HG02885 (cell line): ENCODE data around the gene MT1E.
"Not testable (repeated sequence)": the region's sequence is repeated elsewhere in the genome, so short reads cannot be mapped to it uniquely, and the experiment has no call there.

ENCODE experiments used
- ATAC-seq: cut with Tn5 transposase; IDR thresholded peaks from one replicate; pipeline ENCODE4 v1.9.1; 2021; ENCODE audit warnings: mild to moderate bottlenecking; ENCODE audit not compliant: unreplicated experiment, poor library complexity

Gene MT1E

GRCh38 chr16:56669005-56669839, 43.6 kb downstream of the MT1E start, which contains the start of gene MT1H:
Gene MT1H, plus strand, starts transcription at chr16:56669814. Its CDS starts 71 bp downstream, at chr16:56669885.
- no peak for ATAC-seq

- ATAC-seq = no peak
These were observed 44.4 kb downstream of the MT1E start for GRCh38 chr16:56669840-56670619.

- ATAC-seq = no peak
These were observed 45.0 kb downstream of the MT1E start for GRCh38 chr16:56670620-56670934.

- ATAC-seq = not testable (repeated sequence)
These were observed 46.1 kb downstream of the MT1E start for GRCh38 chr16:56671691-56672090.

- not testable (repeated sequence) for ATAC-seq
These were observed 46.6 kb downstream of the MT1E start for GRCh38 chr16:56672171-56672570.

GRCh38 chr16:56672761-56673536, 47.4 kb downstream of the MT1E start:
- no peak for ATAC-seq

- ATAC-seq = no peak
These were observed 48.3 kb downstream of the MT1E start for GRCh38 chr16:56673921-56674320.

GRCh38 chr16:56674570-56674969, 49.0 kb downstream of the MT1E start:
- not testable (repeated sequence) for ATAC-seq

GRCh38 chr16:56675685-56676210, 50.2 kb downstream of the MT1E start:
- no peak for ATAC-seq
